ENCODE data around the gene PROCA1.

DNA sequence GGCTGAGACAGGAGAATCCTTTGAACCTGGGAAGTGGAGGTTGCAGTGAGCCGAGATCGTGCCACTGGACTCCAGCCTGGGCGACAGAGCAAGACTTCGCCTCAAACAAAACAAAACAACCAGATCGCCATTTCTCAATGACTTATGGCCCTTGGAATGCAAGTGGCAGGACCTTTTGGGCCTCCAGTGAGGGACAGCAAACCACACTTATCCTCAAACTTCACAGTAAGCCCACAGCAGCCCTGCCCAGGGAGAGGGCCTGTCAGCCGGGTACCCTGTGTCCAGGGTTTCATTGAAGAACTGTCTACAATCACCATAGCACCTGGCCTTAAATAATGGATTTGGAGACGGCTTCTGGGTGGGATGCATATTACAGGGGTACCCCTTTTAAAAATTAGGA is 43.8 kb upstream of the PROCA1 start:
- TF ChIP-seq CTCF (IDR thresholded peaks at IDR 0.05) (no peak), POLR2AphosphoS5 (IDR thresholded peaks at IDR 0.05; ENCODE audit: low read depth, low read length) (no peak; the same call in 1 of the 2 replicates), SMC3 (IDR thresholded peaks at IDR 0.05; ENCODE audit: low read depth, low read length) (no peak)
